ENCODE results near the gene NPIPA8. TPM values are rescaled to one million over a fixed set of nuclear protein-coding genes. Genes with fewer than 3 reads are reported as not detected.
"Not testable (repeated sequence)": the region's sequence is repeated elsewhere in the genome, so short reads cannot be mapped to it uniquely, and the experiment has no call there.

The NPIPA8 gene
- total and polyA plus RNA-seq, 9 of the 15 experiments (the other 6 are each of a cell fraction or from before 2014, with no cell fraction given) = 1.8 to 28.9 (median 10.9) TPM

DNA sequence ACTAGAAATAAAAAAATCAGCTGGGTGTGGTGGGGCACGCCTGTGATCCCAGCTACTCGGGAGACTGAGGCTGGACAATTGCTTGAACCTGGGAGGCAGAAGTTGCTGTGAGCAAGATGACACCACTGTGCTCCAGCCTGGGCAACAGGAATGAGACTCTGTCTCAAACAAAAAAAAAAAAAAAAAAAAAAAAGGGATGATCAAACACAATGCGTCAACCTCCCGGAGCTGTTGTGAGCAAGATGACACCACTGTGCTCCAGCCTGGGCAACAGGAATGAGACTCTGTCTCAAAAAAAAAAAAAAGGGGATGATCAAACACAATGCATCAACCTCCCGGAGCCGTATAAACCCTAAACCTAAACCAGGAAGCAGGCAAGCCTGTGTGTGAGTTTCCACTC is 24.7 kb downstream of the NPIPA8 start:
- H3K9me1 ChIP-seq (ENCODE audit: control insufficient read depth, insufficient read depth, low read length); H3K9me3 ChIP-seq (replicated peaks; ENCODE audit: control insufficient read depth, insufficient read depth, low read depth, low read length); ATAC-seq; in situ Hi-C loops (cut with MboI); DNase-seq (ENCODE audit: extremely low read depth in 1 of 4, low spot score in 3 of 4); intact Hi-C loops (cut with micrococcal nuclease); H3K4me2 ChIP-seq (ENCODE audit: insufficient read depth, low read length); POLR2A ChIA-PET; H3K27ac ChIP-seq (ENCODE audit: extremely low read depth, low read depth, low read length); FAIRE-seq; H3K27me3 ChIP-seq (ENCODE audit: control insufficient read depth in 2 of 2, insufficient read depth in 2 of 2, low read length in 2 of 2); H3K79me2 ChIP-seq (ENCODE audit: control insufficient read depth, insufficient read depth, low read length); CTCF ChIA-PET (ENCODE audit: low intra/inter-chr PET ratio); H4K20me1 ChIP-seq (replicated peaks; ENCODE audit: control insufficient read depth, insufficient read depth, low read length); H2AFZ ChIP-seq (ENCODE audit: low read depth, low read length); H3K4me3 ChIP-seq; H3K4me1 ChIP-seq (replicated peaks in 1 of 2; ENCODE audit: control insufficient read depth in 2 of 2, insufficient read depth in 2 of 2, low read length in 2 of 2); BruUV-seq (replicated peaks); H3K9ac ChIP-seq (ENCODE audit: insufficient read depth in 1 of 2, low read depth in 2 of 2, low read length in 2 of 2); H3K36me3 ChIP-seq (ENCODE audit: control insufficient read depth, insufficient read depth, low read length): not testable (repeated sequence)
- WGBS (ENCODE audit: insufficient coverage, low coverage, missing lambda C conversion rate) = no CpG with 5 or more reads among the region's 6 CpGs

DNA sequence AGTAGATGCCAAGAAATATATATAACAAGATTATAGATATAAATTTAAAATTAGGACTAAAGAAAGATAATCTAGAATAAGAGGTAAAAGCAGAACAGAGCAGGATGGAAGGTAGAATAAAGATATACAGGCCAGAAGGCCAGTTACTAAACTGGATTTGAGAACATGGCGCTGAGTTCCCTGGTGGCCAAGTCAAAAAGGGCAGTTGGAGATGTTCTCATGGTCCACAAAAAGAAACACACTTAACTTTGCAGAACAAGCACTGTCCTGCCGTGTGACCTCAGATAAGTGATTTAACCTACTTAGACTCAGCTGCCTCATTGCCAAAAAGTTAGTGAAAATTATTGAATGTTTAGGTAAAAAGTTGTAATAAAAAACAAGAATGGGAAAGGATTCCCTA is 27.4 kb downstream of the NPIPA8 start:
- H2AFZ ChIP-seq (ENCODE audit: low read depth, low read length); H3K27me3 ChIP-seq (ENCODE audit: control insufficient read depth in 2 of 2, insufficient read depth in 2 of 2, low read length in 2 of 2); POLR2A ChIA-PET; H3K4me1 ChIP-seq (replicated peaks in 1 of 2; ENCODE audit: control insufficient read depth in 2 of 2, insufficient read depth in 2 of 2, low read length in 2 of 2); intact Hi-C loops (cut with micrococcal nuclease); H3K9ac ChIP-seq (ENCODE audit: insufficient read depth in 1 of 2, low read depth in 2 of 2, low read length in 2 of 2); H3K4me3 ChIP-seq; H3K79me2 ChIP-seq (ENCODE audit: control insufficient read depth, insufficient read depth, low read length); DNase-seq (ENCODE audit: extremely low read depth in 1 of 4, low spot score in 3 of 4); H3K4me2 ChIP-seq (ENCODE audit: insufficient read depth, low read length); H3K9me1 ChIP-seq (ENCODE audit: control insufficient read depth, insufficient read depth, low read length); H3K27ac ChIP-seq (ENCODE audit: extremely low read depth, low read depth, low read length); H3K36me3 ChIP-seq (ENCODE audit: control insufficient read depth, insufficient read depth, low read length); H3K9me3 ChIP-seq (replicated peaks; ENCODE audit: control insufficient read depth, insufficient read depth, low read depth, low read length); CTCF ChIA-PET (ENCODE audit: low intra/inter-chr PET ratio); BruUV-seq (replicated peaks); in situ Hi-C loops (cut with MboI); H4K20me1 ChIP-seq (replicated peaks; ENCODE audit: control insufficient read depth, insufficient read depth, low read length); FAIRE-seq: not testable (repeated sequence)
- WGBS (ENCODE audit: insufficient coverage, low coverage, missing lambda C conversion rate) = no CpG with 5 or more reads among the region's 2 CpGs
- ATAC-seq = peak; percentile 78

GRCh38 chr16:18307241-18307640 is 29.3 kb downstream of the NPIPA8 start:
- WGBS (ENCODE audit: insufficient coverage, low coverage, missing lambda C conversion rate) = 0% methylated on average over 1 of the region's 3 CpGs
- ATAC-seq; H3K4me2 ChIP-seq (ENCODE audit: insufficient read depth, low read length); H3K9ac ChIP-seq (ENCODE audit: insufficient read depth in 1 of 2, low read depth in 2 of 2, low read length in 2 of 2); H3K79me2 ChIP-seq (ENCODE audit: control insufficient read depth, insufficient read depth, low read length); POLR2A ChIA-PET; H3K9me3 ChIP-seq (replicated peaks; ENCODE audit: control insufficient read depth, insufficient read depth, low read depth, low read length); CTCF ChIA-PET (ENCODE audit: low intra/inter-chr PET ratio); H3K4me1 ChIP-seq (replicated peaks in 1 of 2; ENCODE audit: control insufficient read depth in 2 of 2, insufficient read depth in 2 of 2, low read length in 2 of 2); H3K27me3 ChIP-seq (ENCODE audit: control insufficient read depth in 2 of 2, insufficient read depth in 2 of 2, low read length in 2 of 2); H3K27ac ChIP-seq (ENCODE audit: extremely low read depth, low read depth, low read length); intact Hi-C loops (cut with micrococcal nuclease); H4K20me1 ChIP-seq (replicated peaks; ENCODE audit: control insufficient read depth, insufficient read depth, low read length); DNase-seq (ENCODE audit: extremely low read depth in 1 of 4, low spot score in 3 of 4); H3K36me3 ChIP-seq (ENCODE audit: control insufficient read depth, insufficient read depth, low read length); H3K4me3 ChIP-seq; H3K9me1 ChIP-seq (ENCODE audit: control insufficient read depth, insufficient read depth, low read length); in situ Hi-C loops (cut with MboI); BruUV-seq (replicated peaks); H2AFZ ChIP-seq (ENCODE audit: low read depth, low read length); FAIRE-seq: not testable (repeated sequence)

GRCh38 chr16:18306066-18306465 is 30.5 kb downstream of the NPIPA8 start:
- H3K4me2 ChIP-seq (ENCODE audit: insufficient read depth, low read length); FAIRE-seq; POLR2A ChIA-PET; H3K27ac ChIP-seq (ENCODE audit: extremely low read depth, low read depth, low read length); DNase-seq (ENCODE audit: extremely low read depth in 1 of 4, low spot score in 3 of 4); CTCF ChIA-PET (ENCODE audit: low intra/inter-chr PET ratio); H3K9me3 ChIP-seq (replicated peaks; ENCODE audit: control insufficient read depth, insufficient read depth, low read depth, low read length); BruUV-seq (replicated peaks); H4K20me1 ChIP-seq (replicated peaks; ENCODE audit: control insufficient read depth, insufficient read depth, low read length); H3K9me1 ChIP-seq (ENCODE audit: control insufficient read depth, insufficient read depth, low read length); H3K9ac ChIP-seq (ENCODE audit: insufficient read depth in 1 of 2, low read depth in 2 of 2, low read length in 2 of 2); in situ Hi-C loops (cut with MboI); H3K4me1 ChIP-seq (replicated peaks in 1 of 2; ENCODE audit: control insufficient read depth in 2 of 2, insufficient read depth in 2 of 2, low read length in 2 of 2); H3K27me3 ChIP-seq (ENCODE audit: control insufficient read depth in 2 of 2, insufficient read depth in 2 of 2, low read length in 2 of 2); H3K4me3 ChIP-seq; H3K36me3 ChIP-seq (ENCODE audit: control insufficient read depth, insufficient read depth, low read length); intact Hi-C loops (cut with micrococcal nuclease); H3K79me2 ChIP-seq (ENCODE audit: control insufficient read depth, insufficient read depth, low read length); H2AFZ ChIP-seq (ENCODE audit: low read depth, low read length): not testable (repeated sequence)
- 5% methylated on average over 3 of the region's 5 CpGs for WGBS (ENCODE audit: insufficient coverage, low coverage, missing lambda C conversion rate)
- peak; percentile 82 for ATAC-seq

Data from K562 (cell line).